HG03108 (cell line): ENCODE data around the gene KLHL6.
"Not testable (repeated sequence)": the region's sequence is repeated elsewhere in the genome, so short reads cannot be mapped to it uniquely, and the experiment has no call there.

Experiments used
- ATAC-seq: cut with Tn5 transposase; IDR thresholded peaks from one replicate; pipeline ENCODE4 v1.9.1; 2021; ENCODE audit warnings: moderate library complexity; ENCODE audit not compliant: unreplicated experiment

Gene KLHL6

GRCh38 chr3:183455089-183455488, 100.4 kb downstream of the KLHL6 start:
- ATAC-seq, result no peak

- no peak for ATAC-seq
Observed at GRCh38 chr3:183454064-183454463, 101.4 kb downstream of the KLHL6 start.

DNA sequence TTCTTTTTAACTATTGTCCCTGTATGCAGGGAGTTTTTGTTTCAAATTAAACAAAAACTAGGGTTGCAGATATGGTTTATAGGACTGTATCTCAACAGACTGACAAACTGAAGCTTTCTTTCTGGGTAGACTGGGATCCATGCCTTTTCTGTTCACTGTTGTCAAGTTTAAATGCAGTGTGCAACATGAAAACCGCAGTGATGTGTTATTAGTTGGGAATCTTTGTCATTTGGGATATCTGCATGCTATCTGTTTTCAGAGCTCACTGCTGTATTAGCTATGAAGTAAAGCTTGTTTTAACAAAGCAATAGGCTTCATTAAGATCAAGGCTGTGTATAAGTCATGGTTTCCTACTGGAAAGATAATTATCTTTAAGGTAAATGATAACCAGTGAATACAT, 105.7 kb downstream of the KLHL6 start:
- ATAC-seq, result no peak

DNA sequence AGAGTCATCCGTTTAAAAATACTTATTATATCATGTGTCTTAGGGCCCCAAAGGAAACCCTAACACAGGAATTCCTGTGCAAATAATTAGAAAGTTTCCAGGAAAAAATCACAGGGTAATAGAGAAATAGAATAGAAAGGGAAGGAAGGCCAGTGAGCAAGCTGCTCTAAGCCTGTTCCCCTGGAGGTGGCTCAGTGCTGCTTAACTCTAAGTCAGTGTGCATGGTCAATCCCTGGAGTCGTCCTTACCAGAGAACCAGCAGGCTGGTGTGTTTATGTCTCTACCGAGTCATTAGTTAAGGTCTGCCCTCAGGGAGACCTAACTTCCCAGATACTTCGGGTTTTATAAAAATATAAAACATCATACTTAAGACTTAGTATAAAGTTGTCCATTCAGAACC, 106.1 kb downstream of the KLHL6 start:
- ATAC-seq, result no peak

- ATAC-seq, result no peak
Observed at GRCh38 chr3:183448369-183449128, 107.0 kb downstream of the KLHL6 start.

- ATAC-seq, result no peak
Observed at GRCh38 chr3:183447206-183448001, 108.1 kb downstream of the KLHL6 start.

DNA sequence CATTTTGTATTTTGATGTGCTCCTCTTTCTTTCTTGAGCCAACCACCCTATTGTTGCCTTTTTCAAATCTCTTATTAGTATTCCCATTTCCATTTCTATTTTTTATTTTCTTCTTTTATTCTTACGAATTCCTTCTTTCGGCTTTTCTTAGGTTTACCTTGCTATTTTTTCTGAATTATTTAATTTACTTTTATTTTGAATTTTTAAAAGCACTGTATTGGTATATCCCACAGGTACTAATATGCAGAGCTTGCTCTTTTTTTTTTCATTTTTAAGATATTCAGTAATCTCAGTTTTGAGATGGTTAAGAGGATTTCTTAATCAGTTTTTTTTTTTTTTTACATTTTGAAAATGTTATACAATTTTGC, 108.7 kb downstream of the KLHL6 start:
- no peak for ATAC-seq

- ATAC-seq, result no peak
Observed at GRCh38 chr3:183444748-183445147, 110.8 kb downstream of the KLHL6 start.

DNA sequence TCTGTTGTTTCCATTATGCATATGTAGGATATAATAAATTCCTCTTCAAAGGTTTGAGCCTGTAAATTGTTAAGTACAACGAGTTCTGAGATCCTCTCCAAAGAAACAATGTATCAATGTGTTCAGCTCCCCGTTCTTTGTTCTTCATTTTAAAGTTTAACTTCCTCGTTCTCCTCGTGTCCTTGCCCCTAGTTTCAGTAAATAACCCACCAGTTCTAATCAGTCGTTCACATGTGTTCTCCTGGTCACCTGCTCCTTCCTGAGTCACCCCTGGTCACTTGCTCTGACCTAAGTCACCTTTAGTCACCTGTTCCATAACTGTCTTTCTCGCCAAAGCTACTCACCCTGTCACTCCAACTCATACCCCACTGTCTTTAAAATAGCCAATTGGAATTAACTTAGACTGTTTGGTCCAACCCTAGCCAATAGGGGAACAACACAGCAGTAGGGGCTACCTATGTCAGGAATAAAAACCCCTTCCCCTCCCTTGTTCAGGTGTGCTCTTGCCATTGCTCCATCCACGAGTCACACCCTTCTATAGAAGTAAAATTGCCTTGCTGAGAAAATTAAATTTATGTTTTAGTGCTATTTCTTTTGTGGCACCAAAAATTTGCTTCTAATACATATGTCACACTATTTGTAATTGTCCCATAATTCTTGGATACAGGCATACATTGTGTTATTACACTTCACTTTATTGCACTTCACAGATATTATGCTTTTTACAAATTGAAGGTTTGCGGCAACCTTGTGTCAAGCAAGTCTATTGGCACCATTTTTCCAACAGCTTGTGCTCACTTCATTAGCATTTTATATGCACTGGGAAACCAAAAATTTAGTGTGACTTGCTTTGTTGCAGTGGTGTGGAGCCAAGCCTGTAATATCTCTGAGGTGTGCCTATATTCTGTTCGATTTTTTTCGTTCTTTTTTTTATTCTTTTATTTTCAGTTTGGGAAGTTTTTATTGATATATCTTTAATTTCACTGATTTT, 111.8 kb downstream of the KLHL6 start:
- ATAC-seq, result no peak

DNA sequence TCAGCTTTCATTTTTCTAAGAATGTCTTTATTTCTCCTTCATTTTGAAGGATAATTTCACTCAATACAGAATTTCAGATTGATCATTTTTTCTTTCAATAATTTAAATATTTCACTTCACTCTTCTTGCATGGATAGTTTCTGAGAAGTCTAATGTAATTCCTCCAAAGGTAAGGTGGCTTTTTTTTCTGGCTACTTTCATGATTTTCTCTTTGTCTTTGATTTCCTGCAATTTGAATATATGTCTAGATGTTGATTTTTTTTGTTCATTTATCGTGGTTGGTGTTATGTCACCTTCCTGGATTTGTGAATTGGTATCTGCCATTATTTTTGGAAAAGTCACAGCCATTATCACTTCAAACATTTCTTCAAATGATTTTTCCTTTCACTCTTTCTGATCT, 112.5 kb downstream of the KLHL6 start:
- no peak for ATAC-seq

- ATAC-seq, result not testable (repeated sequence)
Observed at GRCh38 chr3:183440521-183440920, 115.0 kb downstream of the KLHL6 start.

GRCh38 chr3:183439515-183439914, 116.0 kb downstream of the KLHL6 start:
- ATAC-seq, result no peak

DNA sequence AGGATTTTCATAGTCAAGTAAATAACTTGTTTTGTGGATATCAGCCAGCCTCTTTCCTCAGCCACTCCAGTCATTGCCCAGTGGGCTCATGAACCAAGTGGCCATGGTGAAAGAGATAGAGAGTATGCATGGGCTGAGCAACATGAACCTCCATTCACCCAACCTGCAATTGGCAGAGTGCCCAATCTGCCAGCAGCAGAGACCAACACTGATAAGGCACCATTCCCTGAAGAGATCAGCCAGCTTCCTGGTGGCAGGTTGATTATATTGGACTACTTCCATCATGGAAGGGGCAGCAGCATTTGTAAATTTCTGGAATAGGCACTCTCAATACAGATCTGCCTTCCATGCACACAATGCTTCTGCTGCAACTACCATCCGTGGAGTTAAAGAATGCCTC, 116.8 kb downstream of the KLHL6 start:
- no peak for ATAC-seq

DNA sequence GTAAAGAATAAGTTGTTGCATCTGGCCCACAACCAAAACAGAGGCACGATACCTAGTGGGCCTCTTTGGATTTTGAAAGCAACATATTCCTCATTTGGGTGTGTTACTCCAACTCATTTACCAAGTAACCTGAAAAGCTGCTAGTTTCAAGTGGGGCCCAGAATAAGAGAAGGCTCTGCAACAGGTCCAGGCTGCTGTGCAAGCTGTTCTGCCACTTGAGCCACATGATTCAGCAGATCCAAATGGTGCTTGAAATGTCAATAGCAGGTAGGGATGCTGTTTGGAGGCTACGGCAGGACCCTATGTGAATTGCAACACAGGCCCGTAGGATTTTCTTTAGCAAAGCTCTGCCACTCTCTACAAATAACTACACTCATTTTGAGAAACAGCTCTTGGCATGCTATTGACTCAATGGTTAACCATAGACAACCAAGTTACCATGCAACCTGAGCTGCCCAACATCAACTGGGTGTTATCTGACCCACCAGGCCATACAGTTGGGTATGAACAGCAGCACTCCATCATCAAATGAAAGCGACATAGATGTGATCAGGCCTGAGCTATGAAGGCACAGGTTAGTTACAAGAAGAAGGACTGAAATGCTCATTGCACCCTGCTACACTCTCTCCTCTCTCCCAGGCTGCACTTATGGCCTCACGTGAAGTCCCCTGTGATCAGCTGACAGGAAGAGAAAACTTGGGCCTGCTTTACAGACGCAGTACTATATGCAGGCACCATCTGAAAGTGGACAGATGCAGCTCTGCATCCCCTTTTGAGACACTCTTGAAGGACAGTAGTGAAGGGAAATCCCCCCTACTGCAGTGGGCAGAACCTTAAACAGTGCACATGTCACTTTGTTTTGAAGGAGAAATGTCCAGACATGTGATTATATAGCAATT, 117.6 kb downstream of the KLHL6 start:
- ATAC-seq, result no peak
